MM.1S (cell line): ENCODE measurements around the gene SCAMP1.

Source experiments
- CTCF ChIP-seq: fragments of 300-600 bp; sonication (generic); IDR thresholded peaks from 2 replicates; pipeline ENCODE4 v1.5.1; 2016; ENCODE audit warnings: antibody characterized with exemption, low read length, mixed read lengths
- EZH2 ChIP-seq: fragments of 300-600 bp; sonication (generic); optimal IDR thresholded peaks from 2 replicates; pipeline ENCODE3; 2017; ENCODE audit warnings: low read depth, mild to moderate bottlenecking, antibody characterized with exemption, low read length, mixed read lengths

DNA sequence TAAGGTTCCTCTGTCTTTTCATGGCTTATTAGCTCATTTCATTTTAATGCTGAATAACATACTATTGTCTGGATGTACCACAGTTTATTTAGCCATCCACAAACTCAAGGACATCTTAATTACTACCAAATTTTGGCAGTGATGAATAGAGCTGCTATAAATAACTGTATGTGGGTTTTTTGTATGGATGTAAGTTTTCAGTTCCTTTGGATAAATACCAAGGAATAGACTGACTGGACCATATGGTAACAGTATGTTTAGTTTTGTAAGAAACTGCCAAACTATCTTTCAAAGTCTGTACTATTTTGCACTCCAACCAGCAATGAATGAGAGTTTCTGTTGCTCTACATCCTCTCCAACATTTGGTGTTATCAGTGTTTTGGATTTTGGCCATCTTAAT, 38.7 kb downstream of the SCAMP1 start:
- TF ChIP-seq CTCF (no peak), EZH2 (no peak)
